ENCODE results near the gene CTDSP2.

Gene CTDSP2

GRCh38 chr12:57846577-57847319 is at the start of gene CTDSP2:
CTDSP2 (minus strand) TSS chr12:57846729; CDS start chr12:57846435, 294 bp downstream.
- H3K4me3 ChIP-seq (ENCODE audit: low read length): peak within 1 kb of the TSS; percentile 94
- peaks cover 33% of the 10 kb centered on the region for H3K4me1 ChIP-seq (ENCODE audit: insufficient read depth, low read length)
- no peaks in the 10 kb centered on the region for H3K9me3 ChIP-seq (ENCODE audit: insufficient read depth, low read depth, low read length)
- peaks cover 13% of the 10 kb centered on the region for H3K27me3 ChIP-seq (ENCODE audit: insufficient read depth, low read length)
- H3K36me3 ChIP-seq (ENCODE audit: insufficient read depth, low read depth, low read length): no peaks in the 10 kb centered on the region
- peak within 1 kb of the TSS; percentile 94 for H3K9ac ChIP-seq (ENCODE audit: low read depth, low read length)
- H3K27ac ChIP-seq (ENCODE audit: low read length): peak within 1 kb of the TSS; percentile 92

- Histone ChIP-seq H3K4me3 (ENCODE audit: low read length) (peak overlapping the region; percentile 63; the same call in 1 of the 2 replicates), H3K27me3 (ENCODE audit: insufficient read depth, low read length) (peaks cover 29% of the 10 kb centered on the region), H3K4me1 (ENCODE audit: insufficient read depth, low read length) (peaks cover 21% of the 10 kb centered on the region; the same call in 1 of the 2 replicates), H3K36me3 (ENCODE audit: insufficient read depth, low read depth, low read length) (no peaks in the 10 kb centered on the region), H3K27ac (ENCODE audit: low read length) (no peak overlapping the region), H3K9me3 (ENCODE audit: insufficient read depth, low read depth, low read length) (no peaks in the 10 kb centered on the region), H3K9ac (ENCODE audit: low read depth, low read length) (peak overlapping the region; percentile 51; the same call in 1 of the 2 replicates)
These were observed 49.5 kb upstream of the CTDSP2 start for GRCh38 chr12:57896115-57896433.

GRCh38 chr12:57895389-57896114 is 49.0 kb upstream of the CTDSP2 start:
- no peaks in the 10 kb centered on the region for H3K9me3 ChIP-seq (ENCODE audit: insufficient read depth, low read depth, low read length)
- H3K9ac ChIP-seq (ENCODE audit: low read depth, low read length): 0 out of 2 replicates have a peak overlapping the region, but pooled peaks have one; percentile 51
- H3K27ac ChIP-seq (ENCODE audit: low read length): no peak overlapping the region
- no peaks in the 10 kb centered on the region for H3K36me3 ChIP-seq (ENCODE audit: insufficient read depth, low read depth, low read length)
- peaks cover 21% of the 10 kb centered on the region; the same call in 1 of the 2 replicates for H3K4me1 ChIP-seq (ENCODE audit: insufficient read depth, low read length)
- peaks cover 29% of the 10 kb centered on the region for H3K27me3 ChIP-seq (ENCODE audit: insufficient read depth, low read length)
- peak overlapping the region; percentile 63; the same call in 1 of the 2 replicates for H3K4me3 ChIP-seq (ENCODE audit: low read length)

GRCh38 chr12:57894399-57895292 is 48.1 kb upstream of the CTDSP2 start:
- Histone ChIP-seq H3K4me1 (ENCODE audit: insufficient read depth, low read length) (peaks cover 21% of the 10 kb centered on the region; the same call in 1 of the 2 replicates), H3K9ac (ENCODE audit: low read depth, low read length) (peak overlapping the region; percentile 22; the same call in 1 of the 2 replicates), H3K27ac (ENCODE audit: low read length) (no peak overlapping the region), H3K9me3 (ENCODE audit: insufficient read depth, low read depth, low read length) (no peaks in the 10 kb centered on the region), H3K4me3 (ENCODE audit: low read length) (no peak overlapping the region), H3K36me3 (ENCODE audit: insufficient read depth, low read depth, low read length) (no peaks in the 10 kb centered on the region), H3K27me3 (ENCODE audit: insufficient read depth, low read length) (peaks cover 29% of the 10 kb centered on the region)

- H3K4me3 ChIP-seq (ENCODE audit: low read length): peak overlapping the region; percentile 34; the same call in 1 of the 2 replicates
- peak overlapping the region; percentile 22; the same call in 1 of the 2 replicates for H3K9ac ChIP-seq (ENCODE audit: low read depth, low read length)
- H3K27me3 ChIP-seq (ENCODE audit: insufficient read depth, low read length): peaks cover 36% of the 10 kb centered on the region
- H3K27ac ChIP-seq (ENCODE audit: low read length): no peak overlapping the region
- no peaks in the 10 kb centered on the region for H3K9me3 ChIP-seq (ENCODE audit: insufficient read depth, low read depth, low read length)
- H3K36me3 ChIP-seq (ENCODE audit: insufficient read depth, low read depth, low read length): no peaks in the 10 kb centered on the region
- peaks cover 29% of the 10 kb centered on the region for H3K4me1 ChIP-seq (ENCODE audit: insufficient read depth, low read length)
These were observed 47.2 kb upstream of the CTDSP2 start for GRCh38 chr12:57893431-57894353.

- Histone ChIP-seq H3K27ac (ENCODE audit: low read length) (no peak overlapping the region), H3K9ac (ENCODE audit: low read depth, low read length) (no peak overlapping the region)
These were observed 45.9 kb upstream of the CTDSP2 start for GRCh38 chr12:57892232-57892972.

GRCh38 chr12:57891542-57892228 is 45.2 kb upstream of the CTDSP2 start:
- Histone ChIP-seq H3K27ac (ENCODE audit: low read length) (no peak overlapping the region), H3K36me3 (ENCODE audit: insufficient read depth, low read depth, low read length) (no peaks in the 10 kb centered on the region), H3K27me3 (ENCODE audit: insufficient read depth, low read length) (peaks cover 29% of the 10 kb centered on the region; the same call in 1 of the 2 replicates), H3K4me3 (ENCODE audit: low read length) (no peak overlapping the region), H3K4me1 (ENCODE audit: insufficient read depth, low read length) (peaks cover 33% of the 10 kb centered on the region), H3K9me3 (ENCODE audit: insufficient read depth, low read depth, low read length) (no peaks in the 10 kb centered on the region), H3K9ac (ENCODE audit: low read depth, low read length) (no peak overlapping the region)

More at GRCh38 chr12:57892232-57892972, 45.9 kb upstream of the CTDSP2 start:
- Histone ChIP-seq H3K9me3 (ENCODE audit: insufficient read depth, low read depth, low read length) (no peaks in the 10 kb centered on the region), H3K36me3 (ENCODE audit: insufficient read depth, low read depth, low read length) (no peaks in the 10 kb centered on the region), H3K27me3 (ENCODE audit: insufficient read depth, low read length) (peaks cover 34% of the 10 kb centered on the region), H3K4me1 (ENCODE audit: insufficient read depth, low read length) (peaks cover 38% of the 10 kb centered on the region), H3K4me3 (ENCODE audit: low read length) (no peak overlapping the region)

GRCh38 chr12:57890191-57891115 is 43.9 kb upstream of the CTDSP2 start:
- H3K27ac ChIP-seq (ENCODE audit: low read length): no peak overlapping the region
- peaks cover 19% of the 10 kb centered on the region; the same call in 1 of the 2 replicates for H3K27me3 ChIP-seq (ENCODE audit: insufficient read depth, low read length)
- no peak overlapping the region for H3K9ac ChIP-seq (ENCODE audit: low read depth, low read length)
- no peaks in the 10 kb centered on the region for H3K36me3 ChIP-seq (ENCODE audit: insufficient read depth, low read depth, low read length)
- H3K9me3 ChIP-seq (ENCODE audit: insufficient read depth, low read depth, low read length): no peaks in the 10 kb centered on the region
- H3K4me3 ChIP-seq (ENCODE audit: low read length): no peak overlapping the region
- H3K4me1 ChIP-seq (ENCODE audit: insufficient read depth, low read length): peaks cover 33% of the 10 kb centered on the region

GRCh38 chr12:57889500-57889989 is 43.0 kb upstream of the CTDSP2 start:
- no peak overlapping the region for H3K4me3 ChIP-seq (ENCODE audit: low read length)
- H3K9ac ChIP-seq (ENCODE audit: low read depth, low read length): peak overlapping the region; percentile 39; the same call in 1 of the 2 replicates
- H3K27me3 ChIP-seq (ENCODE audit: insufficient read depth, low read length): peaks cover 17% of the 10 kb centered on the region; the same call in 1 of the 2 replicates
- 0 out of 2 replicates have a peak, but pooled peaks cover 4% of the 10 kb centered on the region for H3K9me3 ChIP-seq (ENCODE audit: insufficient read depth, low read depth, low read length)
- H3K4me1 ChIP-seq (ENCODE audit: insufficient read depth, low read length): peaks cover 31% of the 10 kb centered on the region
- no peak overlapping the region for H3K27ac ChIP-seq (ENCODE audit: low read length)
- no peaks in the 10 kb centered on the region for H3K36me3 ChIP-seq (ENCODE audit: insufficient read depth, low read depth, low read length)

Data from iPS-20b (cell line).